ENCODE results near the gene TMEM14C.

GRCh38 chr6:10759884-10760329, 37.0 kb downstream of the TMEM14C start:
- TF ChIP-seq EZH2 (IDR thresholded peaks at IDR 0.05; ENCODE audit: borderline replicate concordance, low read length): no peak
- TF ChIP-seq, protein P1, sequence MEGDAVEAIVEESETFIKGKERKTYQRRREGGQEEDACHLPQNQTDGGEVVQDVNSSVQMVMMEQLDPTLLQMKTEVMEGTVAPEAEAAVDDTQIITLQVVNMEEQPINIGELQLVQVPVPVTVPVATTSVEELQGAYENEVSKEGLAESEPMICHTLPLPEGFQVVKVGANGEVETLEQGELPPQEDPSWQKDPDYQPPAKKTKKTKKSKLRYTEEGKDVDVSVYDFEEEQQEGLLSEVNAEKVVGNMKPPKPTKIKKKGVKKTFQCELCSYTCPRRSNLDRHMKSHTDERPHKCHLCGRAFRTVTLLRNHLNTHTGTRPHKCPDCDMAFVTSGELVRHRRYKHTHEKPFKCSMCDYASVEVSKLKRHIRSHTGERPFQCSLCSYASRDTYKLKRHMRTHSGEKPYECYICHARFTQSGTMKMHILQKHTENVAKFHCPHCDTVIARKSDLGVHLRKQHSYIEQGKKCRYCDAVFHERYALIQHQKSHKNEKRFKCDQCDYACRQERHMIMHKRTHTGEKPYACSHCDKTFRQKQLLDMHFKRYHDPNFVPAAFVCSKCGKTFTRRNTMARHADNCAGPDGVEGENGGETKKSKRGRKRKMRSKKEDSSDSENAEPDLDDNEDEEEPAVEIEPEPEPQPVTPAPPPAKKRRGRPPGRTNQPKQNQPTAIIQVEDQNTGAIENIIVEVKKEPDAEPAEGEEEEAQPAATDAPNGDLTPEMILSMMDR (IDR thresholded peaks at IDR 0.05; ENCODE audit: low read length): no peak
